ENCODE results near the gene ZSCAN26. TPM values are rescaled to one million over a fixed set of nuclear protein-coding genes. Genes with fewer than 3 reads are reported as not detected.

The ZSCAN26 gene
- total RNA-seq, 4 donors from 2014 or later = 20.9 to 41.2 (median 36.2) TPM

DNA sequence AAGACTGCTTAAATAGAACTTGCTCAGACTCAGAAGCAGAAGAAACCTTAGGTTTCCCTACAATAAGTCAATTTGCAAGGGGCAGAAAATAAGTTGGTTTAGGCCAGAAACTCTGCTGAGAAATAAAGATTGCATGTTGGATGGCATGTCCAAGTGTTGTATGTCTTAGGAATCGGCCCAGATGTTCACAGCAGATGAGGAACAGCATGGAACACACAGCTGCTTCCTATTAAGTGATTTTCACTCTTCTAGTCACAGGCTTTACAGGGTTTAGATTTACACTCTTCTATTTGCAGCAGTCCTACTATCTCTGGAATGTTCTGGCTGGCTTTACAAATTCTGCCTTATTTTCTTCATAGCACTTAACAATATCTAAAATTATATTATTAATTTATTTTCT lies 18.0 kb upstream of the ZSCAN26 start:
- WGBS, 2 donors = 90 to 91% methylated on average over 1 of the region's 1 CpG

DNA sequence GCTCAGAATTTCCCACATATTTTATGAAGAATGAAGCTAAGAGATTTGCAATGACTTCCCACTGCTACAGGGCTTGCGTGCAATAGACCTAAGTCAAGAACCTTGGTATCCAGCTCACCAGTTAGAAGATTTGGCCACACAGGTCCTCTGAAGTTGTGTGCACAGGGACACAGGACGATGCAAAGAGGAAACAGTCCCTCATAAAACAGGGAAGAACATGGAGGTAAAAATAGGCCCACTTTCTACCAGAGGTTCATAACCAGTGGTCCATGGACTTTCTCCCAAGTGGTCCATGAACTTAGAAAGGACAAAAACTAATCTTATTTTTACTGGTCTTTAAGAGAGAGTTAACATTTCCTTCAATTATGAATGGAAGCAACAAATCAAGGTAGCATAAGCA lies 16.2 kb upstream of the ZSCAN26 start:
- H3K27me3 ChIP-seq = no peaks in the 10 kb centered on the region
- H3K4me3 ChIP-seq (replicated peaks in 1 of 3) = no peak overlapping the region
- H3K4me1 ChIP-seq = peaks cover 6 to 15% of the 10 kb centered on the region in 2 donors
- TF ChIP-seq POLR2A (IDR thresholded peaks at IDR 0.05) = no peak
- TF ChIP-seq, protein P1, sequence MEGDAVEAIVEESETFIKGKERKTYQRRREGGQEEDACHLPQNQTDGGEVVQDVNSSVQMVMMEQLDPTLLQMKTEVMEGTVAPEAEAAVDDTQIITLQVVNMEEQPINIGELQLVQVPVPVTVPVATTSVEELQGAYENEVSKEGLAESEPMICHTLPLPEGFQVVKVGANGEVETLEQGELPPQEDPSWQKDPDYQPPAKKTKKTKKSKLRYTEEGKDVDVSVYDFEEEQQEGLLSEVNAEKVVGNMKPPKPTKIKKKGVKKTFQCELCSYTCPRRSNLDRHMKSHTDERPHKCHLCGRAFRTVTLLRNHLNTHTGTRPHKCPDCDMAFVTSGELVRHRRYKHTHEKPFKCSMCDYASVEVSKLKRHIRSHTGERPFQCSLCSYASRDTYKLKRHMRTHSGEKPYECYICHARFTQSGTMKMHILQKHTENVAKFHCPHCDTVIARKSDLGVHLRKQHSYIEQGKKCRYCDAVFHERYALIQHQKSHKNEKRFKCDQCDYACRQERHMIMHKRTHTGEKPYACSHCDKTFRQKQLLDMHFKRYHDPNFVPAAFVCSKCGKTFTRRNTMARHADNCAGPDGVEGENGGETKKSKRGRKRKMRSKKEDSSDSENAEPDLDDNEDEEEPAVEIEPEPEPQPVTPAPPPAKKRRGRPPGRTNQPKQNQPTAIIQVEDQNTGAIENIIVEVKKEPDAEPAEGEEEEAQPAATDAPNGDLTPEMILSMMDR (IDR thresholded peaks at IDR 0.05) = no peak
- no peaks in the 10 kb centered on the region for H3K9me3 ChIP-seq
- H3K27ac ChIP-seq = no peak overlapping the region
- intact Hi-C loops (cut with DNase I) = no loop called here
- DNase-seq = no peak
- 72 to 84% methylated on average over 2 of the region's 2 CpGs for WGBS, 2 donors
- peaks cover 2 to 17% of the 10 kb centered on the region in 2 donors for H3K36me3 ChIP-seq

More for the DNA sequence above, 18.0 kb upstream of the ZSCAN26 start:
- DNase-seq = no peak
- intact Hi-C loops (cut with DNase I) = no loop called here
- Histone ChIP-seq H3K4me3 (replicated peaks in 1 of 3) (no peak overlapping the region), H3K27ac (no peak overlapping the region), H3K4me1 (peaks cover 6 to 15% of the 10 kb centered on the region in 2 donors), H3K36me3 (peaks cover 7 to 26% of the 10 kb centered on the region in 2 donors), H3K27me3 (no peaks in the 10 kb centered on the region), H3K9me3 (no peaks in the 10 kb centered on the region)
- TF ChIP-seq, protein P1 (IDR thresholded peaks at IDR 0.05) = no peak
- no peak for TF ChIP-seq POLR2A (IDR thresholded peaks at IDR 0.05)

DNA sequence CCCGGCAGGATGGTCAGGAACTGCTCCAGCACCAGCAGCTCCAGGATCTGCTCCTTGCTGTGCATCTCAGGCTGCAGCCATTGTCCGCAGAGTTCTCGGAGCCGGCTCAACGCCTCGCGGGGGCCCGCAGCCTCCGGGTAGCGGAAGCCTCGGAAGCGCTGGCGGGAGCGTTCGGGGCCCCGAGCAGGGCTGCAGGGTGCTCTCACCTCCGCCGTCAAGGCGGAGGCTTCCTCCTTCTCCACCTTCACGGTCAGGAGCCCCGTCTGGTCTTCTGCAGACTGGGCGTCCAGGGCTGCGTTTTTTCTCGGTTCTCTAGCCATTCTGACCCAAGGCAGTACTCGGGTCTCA lies 15.3 kb upstream of the ZSCAN26 start:
- Histone ChIP-seq H3K27ac (peak overlapping the region in 1 of 3 donors; percentile 8), H3K36me3 (peaks cover 0 to 8% of the 10 kb centered on the region in 2 donors), H3K27me3 (no peaks in the 10 kb centered on the region), H3K9me3 (no peaks in the 10 kb centered on the region), H3K4me3 (replicated peaks in 1 of 3) (peak overlapping the region; percentile 64 to 87 (median 86)), H3K4me1 (peaks cover 6 to 15% of the 10 kb centered on the region in 2 donors)
- DNase-seq = no peak
- TF ChIP-seq POLR2A (IDR thresholded peaks at IDR 0.05) = no peak
- TF ChIP-seq, protein P1 (IDR thresholded peaks at IDR 0.05) = no peak
- WGBS, 2 donors = 0% methylated on average over 8 to 20 of the region's 25 CpGs
- intact Hi-C loops (cut with DNase I) = no loop called here

DNA sequence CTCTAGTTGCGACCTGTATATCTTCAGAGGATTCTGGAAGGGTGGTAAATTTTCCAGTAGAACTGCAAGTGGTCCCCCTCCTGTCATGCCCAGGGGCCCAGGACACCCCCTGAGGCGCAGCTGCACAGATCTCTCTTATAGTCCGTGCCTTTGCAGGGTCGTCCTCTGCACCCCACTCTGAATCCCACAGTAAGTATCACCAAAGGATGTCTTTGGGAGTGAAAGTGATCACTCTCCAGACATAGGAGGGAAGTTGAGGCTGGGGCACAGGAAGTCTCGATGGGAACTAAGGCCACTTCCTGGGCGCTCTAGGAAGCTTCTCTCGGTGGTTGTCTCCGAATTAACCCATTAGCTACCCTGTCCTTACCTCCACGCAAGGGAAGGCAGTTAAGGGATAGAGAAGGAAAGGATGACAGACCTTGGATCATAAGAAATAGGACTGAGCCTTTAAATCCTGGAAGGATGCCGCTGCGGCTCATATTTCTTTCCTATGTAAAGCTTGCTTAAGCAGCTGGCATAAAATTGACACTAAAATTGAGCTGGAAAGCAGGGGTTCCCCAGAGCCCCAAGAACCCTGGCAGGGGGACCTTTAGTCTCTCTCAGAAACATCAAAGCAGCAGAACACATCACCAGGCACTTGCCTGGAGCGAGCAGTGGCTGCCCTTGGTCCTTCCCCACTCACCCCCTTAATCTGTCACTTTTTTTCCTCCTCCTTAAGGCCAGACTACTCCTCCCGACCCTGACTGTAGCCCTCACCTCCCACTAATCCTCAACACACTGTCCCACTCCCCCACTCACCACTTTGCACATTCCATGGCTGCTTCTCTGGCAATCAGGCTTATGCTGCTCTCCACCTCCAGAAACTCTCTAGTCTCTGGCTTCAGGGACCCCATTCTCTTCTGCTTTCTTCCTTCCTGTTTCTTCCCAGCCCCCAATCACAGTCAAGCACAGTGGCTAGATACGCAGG lies 14.7 kb upstream of the ZSCAN26 start, which contains the start of gene ZKSCAN4:
Gene ZKSCAN4, minus strand, starts transcription at position 261 of the 967 bp plus-strand sequence. CDS start 289 bp downstream, outside the sequence.
- no peaks in the 10 kb centered on the region for H3K27me3 ChIP-seq
- peak; percentile 60 to 70 for DNase-seq
- intact Hi-C loops (cut with DNase I) = no loop called here
- H3K36me3 ChIP-seq = peaks cover 0 to 6% of the 10 kb centered on the region in 2 donors
- H3K4me1 ChIP-seq = peaks cover 6 to 15% of the 10 kb centered on the region in 2 donors
- 5 to 7% methylated on average over 14 of the region's 14 CpGs for WGBS, 2 donors
- H3K9me3 ChIP-seq = no peaks in the 10 kb centered on the region
- peak within 1 kb of the TSS; percentile 64 to 87 (median 86) for H3K4me3 ChIP-seq (replicated peaks in 1 of 3)
- peak within 1 kb of the TSS in 1 of 3 donors; percentile 8 for H3K27ac ChIP-seq
- no peak for TF ChIP-seq POLR2A (IDR thresholded peaks at IDR 0.05)
- TF ChIP-seq, protein P1 (IDR thresholded peaks at IDR 0.05) = no peak

DNA sequence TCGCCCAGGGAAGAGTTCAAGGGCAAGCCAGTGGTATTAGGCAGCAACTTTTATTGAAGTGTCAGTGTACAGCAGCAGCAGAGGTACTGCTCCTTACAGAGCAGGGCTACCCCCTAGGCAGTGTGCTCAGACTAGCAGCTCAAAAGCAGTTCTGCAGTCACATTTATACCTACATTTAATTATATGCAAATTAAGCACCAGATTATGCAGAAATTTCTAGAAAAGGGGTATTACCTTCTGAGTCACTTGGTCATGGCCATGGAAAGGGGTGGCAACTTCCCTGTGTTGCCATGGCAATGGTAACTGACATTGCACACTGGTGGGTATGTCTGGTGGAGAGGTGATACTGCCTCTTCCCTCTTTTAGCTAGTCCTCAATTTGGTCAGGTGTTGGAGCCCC lies 12.8 kb upstream of the ZSCAN26 start:
- Histone ChIP-seq H3K27me3 (no peaks in the 10 kb centered on the region), H3K4me1 (peaks cover 6 to 15% of the 10 kb centered on the region in 2 donors), H3K36me3 (no peaks in the 10 kb centered on the region), H3K27ac (no peak overlapping the region), H3K9me3 (no peaks in the 10 kb centered on the region), H3K4me3 (replicated peaks in 1 of 3) (no peak overlapping the region)
- intact Hi-C loops (cut with DNase I) = no loop called here
- no peak for DNase-seq
- 89 to 90% methylated on average over 1 of the region's 1 CpG for WGBS, 2 donors
- TF ChIP-seq, protein P1 (IDR thresholded peaks at IDR 0.05) = no peak
- TF ChIP-seq POLR2A (IDR thresholded peaks at IDR 0.05) = no peak
